ENCODE measurements around the gene NPC2. TPM values are rescaled to one million over a fixed set of nuclear protein-coding genes. Genes with fewer than 3 reads are reported as not detected.

Gene NPC2
- total RNA-seq, 2 experiments from 2014 or later = 65.1 to 66.5 TPM

- POLR2A ChIA-PET = no interaction called here
- no peak overlapping the region for H3K4me3 Mint-ChIP-seq
- no peaks in the 10 kb centered on the region for H3K36me3 Mint-ChIP-seq (ENCODE audit: low read depth)
- H3K9me3 Mint-ChIP-seq = no peaks in the 10 kb centered on the region
- H3K27ac Mint-ChIP-seq = no peak overlapping the region
- no peak for DNase-seq
- CTCF ChIA-PET = no interaction called here
- H3K4me1 Mint-ChIP-seq = no peaks in the 10 kb centered on the region
- peaks cover 6% of the 10 kb centered on the region for H3K27me3 Mint-ChIP-seq
Observed at GRCh38 chr14:74504412-74504811, 11.3 kb upstream of the NPC2 start.

- H3K27ac Mint-ChIP-seq = no peak overlapping the region
- POLR2A ChIA-PET = interaction anchor here (0.6 kb wide), 1 partner anchor 11 kb away, joined by 3 read pairs; the partner anchor contains the start of gene NPC2
- CTCF ChIA-PET = no interaction called here
- no peaks in the 10 kb centered on the region for H3K4me1 Mint-ChIP-seq
- DNase-seq = no peak
- no peak overlapping the region for H3K4me3 Mint-ChIP-seq
- no peaks in the 10 kb centered on the region for H3K36me3 Mint-ChIP-seq (ENCODE audit: low read depth)
- no peaks in the 10 kb centered on the region for H3K9me3 Mint-ChIP-seq
- H3K27me3 Mint-ChIP-seq = peaks cover 6% of the 10 kb centered on the region
Observed at GRCh38 chr14:74503938-74504335, 10.8 kb upstream of the NPC2 start.

- Mint-ChIP-seq H3K27me3 (peaks cover 6% of the 10 kb centered on the region), H3K4me1 (no peaks in the 10 kb centered on the region), H3K4me3 (no peak overlapping the region), H3K27ac (no peak overlapping the region), H3K36me3 (ENCODE audit: low read depth) (no peaks in the 10 kb centered on the region), H3K9me3 (no peaks in the 10 kb centered on the region)
- ChIA-PET CTCF (interaction anchor here (1.8 kb wide), 1 partner anchor 10 kb away, joined by 6 read pairs; the partner anchor contains the start of genes ISCA2 and NPC2), POLR2A (interaction anchor here (0.6 to 1.6 kb wide), 2 partner anchors 10 kb away, joined by 3 to 5 read pairs; partner anchors contain the start of genes ISCA2 and NPC2)
- no peak for DNase-seq
Observed at GRCh38 chr14:74503291-74503937, 10.3 kb upstream of the NPC2 start.

- DNase-seq = peak; percentile 32
- Mint-ChIP-seq H3K4me3 (no peak overlapping the region), H3K4me1 (no peaks in the 10 kb centered on the region), H3K27me3 (peaks cover 4% of the 10 kb centered on the region), H3K27ac (no peak overlapping the region), H3K36me3 (ENCODE audit: low read depth) (peaks cover 3% of the 10 kb centered on the region), H3K9me3 (no peaks in the 10 kb centered on the region)
- ChIA-PET CTCF (interaction anchor here (1.0 to 1.8 kb wide), 3 partner anchors 9 to 358 kb away, joined by 3 to 6 read pairs (median 3); partner anchors contain the start of genes ISCA2 and NPC2), POLR2A (interaction anchor here (1.6 kb wide), 1 partner anchor 9 kb away, joined by 5 read pairs; the partner anchor contains the start of genes ISCA2 and NPC2)
Observed at GRCh38 chr14:74502236-74503019, 9.3 kb upstream of the NPC2 start.

- H3K27ac Mint-ChIP-seq = no peak overlapping the region
- no peak for DNase-seq
- no peak overlapping the region for H3K4me3 Mint-ChIP-seq
- peaks cover 2% of the 10 kb centered on the region for H3K27me3 Mint-ChIP-seq
- CTCF ChIA-PET = interaction anchor here (1.0 to 1.8 kb wide), 2 partner anchors 8 to 107 kb away, joined by 3 to 6 read pairs; partner anchors contain the start of genes ISCA2 and NPC2
- H3K9me3 Mint-ChIP-seq = no peaks in the 10 kb centered on the region
- peaks cover 4% of the 10 kb centered on the region for H3K36me3 Mint-ChIP-seq (ENCODE audit: low read depth)
- POLR2A ChIA-PET = no interaction called here
- no peaks in the 10 kb centered on the region for H3K4me1 Mint-ChIP-seq
Observed at GRCh38 chr14:74501691-74502090, 8.6 kb upstream of the NPC2 start.

GRCh38 chr14:74501135-74501614 is 8.1 kb upstream of the NPC2 start:
- CTCF ChIA-PET = interaction anchor here (1.4 kb wide), 1 partner anchor 41 kb away, joined by 4 read pairs; no protein-coding TSS in a partner anchor
- H3K27me3 Mint-ChIP-seq = peaks cover 2% of the 10 kb centered on the region
- no peaks in the 10 kb centered on the region for H3K4me1 Mint-ChIP-seq
- POLR2A ChIA-PET = no interaction called here
- H3K9me3 Mint-ChIP-seq = no peaks in the 10 kb centered on the region
- no peak overlapping the region for H3K27ac Mint-ChIP-seq
- H3K4me3 Mint-ChIP-seq = no peak overlapping the region
- DNase-seq = no peak
- H3K36me3 Mint-ChIP-seq (ENCODE audit: low read depth) = peaks cover 4% of the 10 kb centered on the region

- CTCF ChIA-PET = interaction anchor here (1.4 kb wide), 1 partner anchor 40 kb away, joined by 4 read pairs; no protein-coding TSS in a partner anchor
- POLR2A ChIA-PET = no interaction called here
- H3K36me3 Mint-ChIP-seq (ENCODE audit: low read depth) = peaks cover 4% of the 10 kb centered on the region
- no peaks in the 10 kb centered on the region for H3K27me3 Mint-ChIP-seq
- H3K9me3 Mint-ChIP-seq = no peaks in the 10 kb centered on the region
- peaks cover 1% of the 10 kb centered on the region for H3K4me1 Mint-ChIP-seq
- no peak overlapping the region for H3K4me3 Mint-ChIP-seq
- H3K27ac Mint-ChIP-seq = no peak overlapping the region
- no peak for DNase-seq
Observed at GRCh38 chr14:74500417-74501134, 7.5 kb upstream of the NPC2 start.

- H3K27ac Mint-ChIP-seq = no peak overlapping the region
- no peaks in the 10 kb centered on the region for H3K27me3 Mint-ChIP-seq
- H3K4me3 Mint-ChIP-seq = no peak overlapping the region
- ChIA-PET CTCF (interaction anchor here (1.6 kb wide), 1 partner anchor 113 kb away, joined by 3 read pairs; no protein-coding TSS in a partner anchor), POLR2A (no interaction called here)
- no peak for DNase-seq
- H3K4me1 Mint-ChIP-seq = peaks cover 20% of the 10 kb centered on the region
- H3K36me3 Mint-ChIP-seq (ENCODE audit: low read depth) = peaks cover 4% of the 10 kb centered on the region
- no peaks in the 10 kb centered on the region for H3K9me3 Mint-ChIP-seq
Observed at GRCh38 chr14:74495356-74495755, 2.3 kb upstream of the NPC2 start.

GRCh38 chr14:74493343-74494261 is 497 bp upstream of the NPC2 start, which contains the start of gene ISCA2:
TSS of gene ISCA2 (plus strand) at chr14:74493765. CDS start at chr14:74493775, 10 bp downstream.
- Mint-ChIP-seq H3K27me3 (no peaks in the 10 kb centered on the region), H3K4me3 (no peak within 1 kb of the TSS), H3K4me1 (peaks cover 28% of the 10 kb centered on the region), H3K27ac (peak within 1 kb of the TSS; percentile 77), H3K9me3 (no peaks in the 10 kb centered on the region), H3K36me3 (ENCODE audit: low read depth) (peaks cover 4% of the 10 kb centered on the region)
- CTCF ChIA-PET = interaction anchor here (0.5 to 1.5 kb wide), 6 partner anchors 9 to 923 kb away, joined by 3 to 6 read pairs (median 4); no protein-coding TSS in a partner anchor
- peak; percentile 100 for DNase-seq
- POLR2A ChIA-PET = interaction anchor here (0.6 to 1.4 kb wide), 9 partner anchors 9 to 663 kb away, joined by 3 to 6 read pairs (median 3); no protein-coding TSS in a partner anchor

- no peak for DNase-seq
- H3K27me3 Mint-ChIP-seq = no peaks in the 10 kb centered on the region
- no peak overlapping the region for H3K27ac Mint-ChIP-seq
- H3K4me3 Mint-ChIP-seq = no peak overlapping the region
- H3K9me3 Mint-ChIP-seq = no peaks in the 10 kb centered on the region
- peaks cover 28% of the 10 kb centered on the region for H3K4me1 Mint-ChIP-seq
- H3K36me3 Mint-ChIP-seq (ENCODE audit: low read depth) = no peaks in the 10 kb centered on the region
- ChIA-PET CTCF (interaction anchor here (1.0 to 1.5 kb wide), 2 partner anchors 10 to 34 kb away, joined by 3 read pairs; no protein-coding TSS in a partner anchor), POLR2A (interaction anchor here (1.3 to 1.4 kb wide), 2 partner anchors 11 to 22 kb away, joined by 3 to 5 read pairs; no protein-coding TSS in a partner anchor)
Observed at GRCh38 chr14:74491956-74492775, 939 bp downstream of the NPC2 start.

- ChIA-PET CTCF (interaction anchor here (0.9 to 1.4 kb wide), 2 partner anchors 18 to 32 kb away, joined by 3 to 5 read pairs; no protein-coding TSS in a partner anchor), POLR2A (interaction anchor here (0.9 kb wide), 1 partner anchor 17 kb away, joined by 3 read pairs; no protein-coding TSS in a partner anchor)
- peaks cover 26% of the 10 kb centered on the region for H3K4me1 Mint-ChIP-seq
- no peaks in the 10 kb centered on the region for H3K9me3 Mint-ChIP-seq
- H3K27ac Mint-ChIP-seq = no peak overlapping the region
- DNase-seq = no peak
- H3K36me3 Mint-ChIP-seq (ENCODE audit: low read depth) = no peaks in the 10 kb centered on the region
- H3K4me3 Mint-ChIP-seq = no peak overlapping the region
- H3K27me3 Mint-ChIP-seq = no peaks in the 10 kb centered on the region
Observed at GRCh38 chr14:74490486-74490885, 2.6 kb downstream of the NPC2 start.
